Measurements from ENCODE around the gene HNF4A. TPM values are rescaled to one million over a fixed set of nuclear protein-coding genes. Genes with fewer than 3 reads are reported as not detected.

Gene HNF4A
- total and polyA plus RNA-seq, 2 of the 13 experiments (the other 11 are each of a cell fraction or from before 2014, with no cell fraction given), result 80.9 to 169 TPM

DNA sequence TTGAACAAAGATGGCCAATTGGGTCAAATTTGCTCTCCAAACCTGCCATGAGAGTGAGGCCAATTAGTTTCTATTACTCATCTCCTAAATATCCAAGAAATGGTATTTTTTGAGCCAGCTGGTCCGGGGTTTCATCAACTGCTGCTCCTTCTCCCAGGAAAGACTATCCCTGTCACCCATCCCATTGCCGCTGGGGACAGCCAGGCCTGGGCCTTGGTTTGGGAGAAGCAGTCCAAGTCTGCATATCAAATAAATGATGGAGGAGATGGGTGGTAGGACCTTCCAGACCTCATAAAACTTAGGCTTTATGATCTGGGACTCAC is 73.5 kb downstream of the HNF4A start (continued):
- TF ChIP-seq ATRX (CRISPR knock-in tag; IDR thresholded peaks at IDR 0.05; ENCODE audit: borderline replicate concordance), result no peak
- TF ChIP-seq ZNF264 (CRISPR knock-in tag; IDR thresholded peaks at IDR 0.05), result no peak
- no peak for TF ChIP-seq NR2F1 (CRISPR knock-in tag; IDR thresholded peaks at IDR 0.05)
- no peak for TF ChIP-seq ZNF335 (CRISPR knock-in tag; IDR thresholded peaks at IDR 0.05)
- TF ChIP-seq NCOA2 (CRISPR knock-in tag; IDR thresholded peaks at IDR 0.05), result no peak
- TF ChIP-seq, protein P1, sequence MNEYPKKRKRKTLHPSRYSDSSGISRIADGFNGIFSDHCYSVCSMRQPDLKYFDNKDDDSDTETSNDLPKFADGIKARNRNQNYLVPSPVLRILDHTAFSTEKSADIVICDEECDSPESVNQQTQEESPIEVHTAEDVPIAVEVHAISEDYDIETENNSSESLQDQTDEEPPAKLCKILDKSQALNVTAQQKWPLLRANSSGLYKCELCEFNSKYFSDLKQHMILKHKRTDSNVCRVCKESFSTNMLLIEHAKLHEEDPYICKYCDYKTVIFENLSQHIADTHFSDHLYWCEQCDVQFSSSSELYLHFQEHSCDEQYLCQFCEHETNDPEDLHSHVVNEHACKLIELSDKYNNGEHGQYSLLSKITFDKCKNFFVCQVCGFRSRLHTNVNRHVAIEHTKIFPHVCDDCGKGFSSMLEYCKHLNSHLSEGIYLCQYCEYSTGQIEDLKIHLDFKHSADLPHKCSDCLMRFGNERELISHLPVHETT (CRISPR knock-in tag; conservative IDR thresholded peaks at IDR 0.05), result no peak
- TF ChIP-seq ZNF350 (CRISPR knock-in tag; IDR thresholded peaks at IDR 0.05; ENCODE audit: borderline replicate concordance, low read depth), result no peak
- TF ChIP-seq, protein P2, sequence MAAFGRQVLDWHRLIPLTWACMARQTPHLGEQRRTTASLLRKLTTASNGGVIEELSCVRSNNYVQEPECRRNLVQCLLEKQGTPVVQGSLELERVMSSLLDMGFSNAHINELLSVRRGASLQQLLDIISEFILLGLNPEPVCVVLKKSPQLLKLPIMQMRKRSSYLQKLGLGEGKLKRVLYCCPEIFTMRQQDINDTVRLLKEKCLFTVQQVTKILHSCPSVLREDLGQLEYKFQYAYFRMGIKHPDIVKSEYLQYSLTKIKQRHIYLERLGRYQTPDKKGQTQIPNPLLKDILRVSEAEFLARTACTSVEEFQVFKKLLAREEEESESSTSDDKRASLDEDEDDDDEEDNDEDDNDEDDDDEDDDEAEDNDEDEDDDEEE (CRISPR knock-in tag; IDR thresholded peaks at IDR 0.05), result no peak
- TF ChIP-seq ARID2 (CRISPR knock-in tag; IDR thresholded peaks at IDR 0.05; ENCODE audit: borderline replicate concordance), result 0 out of 2 replicates have a peak, but pooled peaks have one; percentile 2
- TF ChIP-seq, protein P3, sequence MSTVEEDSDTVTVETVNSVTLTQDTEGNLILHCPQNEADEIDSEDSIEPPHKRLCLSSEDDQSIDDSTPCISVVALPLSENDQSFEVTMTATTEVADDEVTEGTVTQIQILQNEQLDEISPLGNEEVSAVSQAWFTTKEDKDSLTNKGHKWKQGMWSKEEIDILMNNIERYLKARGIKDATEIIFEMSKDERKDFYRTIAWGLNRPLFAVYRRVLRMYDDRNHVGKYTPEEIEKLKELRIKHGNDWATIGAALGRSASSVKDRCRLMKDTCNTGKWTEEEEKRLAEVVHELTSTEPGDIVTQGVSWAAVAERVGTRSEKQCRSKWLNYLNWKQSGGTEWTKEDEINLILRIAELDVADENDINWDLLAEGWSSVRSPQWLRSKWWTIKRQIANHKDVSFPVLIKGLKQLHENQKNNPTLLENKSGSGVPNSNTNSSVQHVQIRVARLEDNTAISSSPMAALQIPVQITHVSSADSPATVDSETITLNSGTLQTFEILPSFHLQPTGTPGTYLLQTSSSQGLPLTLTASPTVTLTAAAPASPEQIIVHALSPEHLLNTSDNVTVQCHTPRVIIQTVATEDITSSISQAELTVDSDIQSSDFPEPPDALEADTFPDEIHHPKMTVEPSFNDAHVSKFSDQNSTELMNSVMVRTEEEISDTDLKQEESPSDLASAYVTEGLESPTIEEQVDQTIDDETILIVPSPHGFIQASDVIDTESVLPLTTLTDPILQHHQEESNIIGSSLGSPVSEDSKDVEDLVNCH (CRISPR knock-in tag; IDR thresholded peaks at IDR 0.05), result no peak
- TF ChIP-seq PRPF4 (IDR thresholded peaks at IDR 0.05; ENCODE audit: low read depth, low read length, poor library complexity, severe bottlenecking), result no peak
- no peak for TF ChIP-seq ZNF33B (CRISPR knock-in tag; IDR thresholded peaks at IDR 0.05)
- TF ChIP-seq NKX3-1 (CRISPR knock-in tag; IDR thresholded peaks at IDR 0.05), result 0 out of 2 replicates have a peak, but pooled peaks have one; percentile 8
- no peak for TF ChIP-seq KLF11 (CRISPR knock-in tag; IDR thresholded peaks at IDR 0.05)
- TF ChIP-seq, protein P4, sequence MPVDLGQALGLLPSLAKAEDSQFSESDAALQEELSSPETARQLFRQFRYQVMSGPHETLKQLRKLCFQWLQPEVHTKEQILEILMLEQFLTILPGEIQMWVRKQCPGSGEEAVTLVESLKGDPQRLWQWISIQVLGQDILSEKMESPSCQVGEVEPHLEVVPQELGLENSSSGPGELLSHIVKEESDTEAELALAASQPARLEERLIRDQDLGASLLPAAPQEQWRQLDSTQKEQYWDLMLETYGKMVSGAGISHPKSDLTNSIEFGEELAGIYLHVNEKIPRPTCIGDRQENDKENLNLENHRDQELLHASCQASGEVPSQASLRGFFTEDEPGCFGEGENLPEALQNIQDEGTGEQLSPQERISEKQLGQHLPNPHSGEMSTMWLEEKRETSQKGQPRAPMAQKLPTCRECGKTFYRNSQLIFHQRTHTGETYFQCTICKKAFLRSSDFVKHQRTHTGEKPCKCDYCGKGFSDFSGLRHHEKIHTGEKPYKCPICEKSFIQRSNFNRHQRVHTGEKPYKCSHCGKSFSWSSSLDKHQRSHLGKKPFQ (CRISPR knock-in tag; IDR thresholded peaks at IDR 0.05; ENCODE audit: insufficient replicate concordance), result no peak
- TF ChIP-seq ZNF510 (CRISPR knock-in tag; IDR thresholded peaks at IDR 0.05; ENCODE audit: low read depth), result no peak
- no peak for TF ChIP-seq ZNF367 (CRISPR knock-in tag; IDR thresholded peaks at IDR 0.05; ENCODE audit: borderline replicate concordance)
- no peak for TF ChIP-seq SOX5 (CRISPR knock-in tag; IDR thresholded peaks at IDR 0.05; ENCODE audit: borderline replicate concordance)
- TF ChIP-seq, protein P5, sequence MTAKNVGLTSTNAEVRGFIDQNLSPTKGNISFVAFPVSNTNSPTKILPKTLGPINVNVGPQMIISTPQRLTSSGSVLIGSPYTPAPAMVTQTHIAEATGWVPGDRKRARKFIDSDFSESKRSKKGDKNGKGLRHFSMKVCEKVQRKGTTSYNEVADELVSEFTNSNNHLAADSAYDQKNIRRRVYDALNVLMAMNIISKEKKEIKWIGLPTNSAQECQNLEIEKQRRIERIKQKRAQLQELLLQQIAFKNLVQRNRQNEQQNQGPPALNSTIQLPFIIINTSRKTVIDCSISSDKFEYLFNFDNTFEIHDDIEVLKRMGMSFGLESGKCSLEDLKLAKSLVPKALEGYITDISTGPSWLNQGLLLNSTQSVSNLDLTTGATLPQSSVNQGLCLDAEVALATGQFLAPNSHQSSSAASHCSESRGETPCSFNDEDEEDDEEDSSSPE (CRISPR knock-in tag; IDR thresholded peaks at IDR 0.05), result no peak
- TF ChIP-seq ARNT2 (CRISPR knock-in tag; IDR thresholded peaks at IDR 0.05; ENCODE audit: low read depth), result no peak
- no peak for TF ChIP-seq ZNF598 (CRISPR knock-in tag; IDR thresholded peaks at IDR 0.05; ENCODE audit: borderline replicate concordance)
- TF ChIP-seq PHB2 (IDR thresholded peaks at IDR 0.05; ENCODE audit: partially characterized antibody), result no peak
- no peak for TF ChIP-seq ZNF563 (CRISPR knock-in tag; IDR thresholded peaks at IDR 0.05)
- no peak for TF ChIP-seq KLF16 (CRISPR knock-in tag; IDR thresholded peaks at IDR 0.05)
- TF ChIP-seq, protein P6, sequence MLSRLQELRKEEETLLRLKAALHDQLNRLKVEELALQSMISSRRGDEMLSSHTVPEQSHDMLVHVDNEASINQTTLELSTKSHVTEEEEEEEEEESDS (CRISPR knock-in tag; IDR thresholded peaks at IDR 0.05; ENCODE audit: borderline replicate concordance), result no peak
